Measurements from ENCODE around the gene TMTC2.

DNA sequence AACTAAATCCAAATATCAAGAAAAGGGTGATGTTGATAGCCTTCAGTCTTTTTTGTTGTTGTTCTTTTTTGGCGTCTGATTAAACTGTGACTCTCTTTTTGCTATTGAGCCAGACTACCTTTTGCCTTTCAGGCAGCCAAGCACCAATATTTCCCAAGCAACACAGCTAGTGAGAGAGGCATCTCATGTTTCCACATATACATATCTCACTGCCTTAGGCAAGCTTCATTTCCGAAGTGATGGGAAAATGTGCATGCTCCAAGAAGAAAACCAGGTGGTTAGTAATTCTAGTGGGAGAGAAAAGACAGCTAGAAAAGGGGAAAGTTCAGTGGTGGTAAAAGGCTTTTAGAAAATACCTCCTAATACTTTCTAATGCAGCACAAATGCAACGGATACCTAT lies 277.7 kb downstream of the TMTC2 start:
- TF ChIP-seq, protein P1, sequence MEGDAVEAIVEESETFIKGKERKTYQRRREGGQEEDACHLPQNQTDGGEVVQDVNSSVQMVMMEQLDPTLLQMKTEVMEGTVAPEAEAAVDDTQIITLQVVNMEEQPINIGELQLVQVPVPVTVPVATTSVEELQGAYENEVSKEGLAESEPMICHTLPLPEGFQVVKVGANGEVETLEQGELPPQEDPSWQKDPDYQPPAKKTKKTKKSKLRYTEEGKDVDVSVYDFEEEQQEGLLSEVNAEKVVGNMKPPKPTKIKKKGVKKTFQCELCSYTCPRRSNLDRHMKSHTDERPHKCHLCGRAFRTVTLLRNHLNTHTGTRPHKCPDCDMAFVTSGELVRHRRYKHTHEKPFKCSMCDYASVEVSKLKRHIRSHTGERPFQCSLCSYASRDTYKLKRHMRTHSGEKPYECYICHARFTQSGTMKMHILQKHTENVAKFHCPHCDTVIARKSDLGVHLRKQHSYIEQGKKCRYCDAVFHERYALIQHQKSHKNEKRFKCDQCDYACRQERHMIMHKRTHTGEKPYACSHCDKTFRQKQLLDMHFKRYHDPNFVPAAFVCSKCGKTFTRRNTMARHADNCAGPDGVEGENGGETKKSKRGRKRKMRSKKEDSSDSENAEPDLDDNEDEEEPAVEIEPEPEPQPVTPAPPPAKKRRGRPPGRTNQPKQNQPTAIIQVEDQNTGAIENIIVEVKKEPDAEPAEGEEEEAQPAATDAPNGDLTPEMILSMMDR (IDR thresholded peaks at IDR 0.05) = no peak
- TF ChIP-seq EZH2 (IDR thresholded peaks at IDR 0.05) = no peak
- TF ChIP-seq EZH2phosphoT487 (IDR thresholded peaks at IDR 0.05) = no peak
